ENCODE data around the gene PAN3.

DNA sequence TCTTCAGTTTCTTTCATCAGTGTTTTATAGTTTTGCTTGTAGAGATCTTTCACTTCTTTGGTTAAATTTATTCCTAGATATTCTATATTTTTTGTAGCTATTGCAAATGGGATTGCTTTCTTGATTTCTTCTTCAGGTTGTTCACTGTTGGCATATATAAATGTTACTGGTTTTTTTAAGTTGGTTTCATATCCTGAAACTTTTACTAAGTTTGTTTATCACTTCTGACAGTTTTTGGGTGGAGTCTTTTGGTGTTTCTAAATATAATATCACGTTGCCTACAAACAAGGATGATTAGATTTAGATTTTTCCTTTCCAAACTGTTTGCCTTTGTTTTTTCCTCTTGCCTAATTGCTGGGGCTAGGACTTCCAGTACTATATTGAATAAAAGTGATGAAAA lies 109.7 kb downstream of the PAN3 start:
- TF ChIP-seq, protein P1, sequence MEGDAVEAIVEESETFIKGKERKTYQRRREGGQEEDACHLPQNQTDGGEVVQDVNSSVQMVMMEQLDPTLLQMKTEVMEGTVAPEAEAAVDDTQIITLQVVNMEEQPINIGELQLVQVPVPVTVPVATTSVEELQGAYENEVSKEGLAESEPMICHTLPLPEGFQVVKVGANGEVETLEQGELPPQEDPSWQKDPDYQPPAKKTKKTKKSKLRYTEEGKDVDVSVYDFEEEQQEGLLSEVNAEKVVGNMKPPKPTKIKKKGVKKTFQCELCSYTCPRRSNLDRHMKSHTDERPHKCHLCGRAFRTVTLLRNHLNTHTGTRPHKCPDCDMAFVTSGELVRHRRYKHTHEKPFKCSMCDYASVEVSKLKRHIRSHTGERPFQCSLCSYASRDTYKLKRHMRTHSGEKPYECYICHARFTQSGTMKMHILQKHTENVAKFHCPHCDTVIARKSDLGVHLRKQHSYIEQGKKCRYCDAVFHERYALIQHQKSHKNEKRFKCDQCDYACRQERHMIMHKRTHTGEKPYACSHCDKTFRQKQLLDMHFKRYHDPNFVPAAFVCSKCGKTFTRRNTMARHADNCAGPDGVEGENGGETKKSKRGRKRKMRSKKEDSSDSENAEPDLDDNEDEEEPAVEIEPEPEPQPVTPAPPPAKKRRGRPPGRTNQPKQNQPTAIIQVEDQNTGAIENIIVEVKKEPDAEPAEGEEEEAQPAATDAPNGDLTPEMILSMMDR (IDR thresholded peaks at IDR 0.05): no peak
- no peak for TF ChIP-seq POLR2AphosphoS5 (IDR thresholded peaks at IDR 0.05; ENCODE audit: low read depth, low read length)

All from Panc1 (cell line).